H9 (cell line): ENCODE data around the gene RHBDD1. TPM values are rescaled to one million over a fixed set of nuclear protein-coding genes. Genes with fewer than 3 reads are reported as not detected.
A peak's percentile ranks its signal among the peaks of the same experiment; 100 is the strongest.

ENCODE experiments used
- DNase-seq: peaks from one replicate; pipeline ENCODE4 v3.0.0-alpha.2; 2017
- H2AFZ ChIP-seq: one replicate; pipeline ENCODE4 v1.6.1; 2013; ENCODE audit warnings: mild to moderate bottlenecking, low read length, control low read depth, moderate library complexity
- H2AK5ac ChIP-seq: 2 replicates; pipeline ENCODE4 v1.6.1; 2013; ENCODE audit warnings: low read length, control low read depth, mixed read lengths; ENCODE audit not compliant: insufficient read length
- H2BK120ac ChIP-seq: one replicate; pipeline ENCODE4 v1.6.1; 2013; ENCODE audit warnings: low read depth, mild to moderate bottlenecking, low read length, control low read depth, inconsistent platforms; ENCODE audit not compliant: poor library complexity, severe bottlenecking
- H2BK12ac ChIP-seq: 2 replicates; pipeline ENCODE4 v1.6.1; 2013; ENCODE audit warnings: low read length, control low read depth, mixed read lengths, low read depth; ENCODE audit not compliant: insufficient read length
- H2BK15ac ChIP-seq: 2 replicates; pipeline ENCODE4 v1.6.1; 2013; ENCODE audit warnings: low read depth, low read length, control low read depth
- H2BK20ac ChIP-seq: one replicate; pipeline ENCODE4 v1.6.1; 2013; ENCODE audit warnings: low read depth, mild to moderate bottlenecking, low read length, control low read depth, inconsistent platforms; ENCODE audit not compliant: poor library complexity, severe bottlenecking
- H2BK5ac ChIP-seq: 2 replicates; pipeline ENCODE4 v1.6.1; 2013; ENCODE audit warnings: low read length, control low read depth, mixed read lengths; ENCODE audit not compliant: insufficient read length
- H3K14ac ChIP-seq: 2 replicates; pipeline ENCODE4 v1.6.1; 2013; ENCODE audit warnings: low read length, control low read depth; ENCODE audit not compliant: insufficient read depth
- H3K18ac ChIP-seq: 2 replicates; pipeline ENCODE4 v1.6.1; 2013; ENCODE audit warnings: low read depth, mild to moderate bottlenecking, mixed read lengths, low read length, control low read depth; ENCODE audit not compliant: insufficient read length
- H3K23ac ChIP-seq: 2 replicates; pipeline ENCODE4 v1.6.1; 2013; ENCODE audit warnings: low read length, control low read depth, mixed read lengths, low read depth; ENCODE audit not compliant: insufficient read length
- H3K23me2 ChIP-seq: 2 replicates; pipeline ENCODE4 v1.6.1; 2013; ENCODE audit warnings: low read depth, mild to moderate bottlenecking, mixed read lengths, low read length, control low read depth; ENCODE audit not compliant: insufficient read length, poor library complexity, severe bottlenecking
- H3K27ac ChIP-seq: 2 replicates; pipeline ENCODE4 v1.5.1; 2013; ENCODE audit warnings: low read length, control low read depth, mixed read lengths, low read depth; ENCODE audit not compliant: insufficient read length
- H3K27me3 ChIP-seq: 2 replicates; pipeline ENCODE4 v1.6.1; 2013; ENCODE audit warnings: low read length, control low read depth, inconsistent platforms; ENCODE audit not compliant: insufficient read depth
- H3K4ac ChIP-seq: 2 replicates; pipeline ENCODE4 v1.6.1; 2013; ENCODE audit warnings: low read depth, mild to moderate bottlenecking, control low read depth, inconsistent platforms, low read length, moderate library complexity
- H3K4me1 ChIP-seq: 2 replicates; pipeline ENCODE4 v1.6.1; 2013; ENCODE audit warnings: low read length, control low read depth, inconsistent platforms; ENCODE audit not compliant: insufficient read depth
- H3K4me2 ChIP-seq: 2 replicates; pipeline ENCODE4 v1.6.1; 2013; ENCODE audit warnings: low read length, control low read depth, mixed read lengths; ENCODE audit not compliant: insufficient read length, insufficient read depth
- H3K56ac ChIP-seq: 2 replicates; pipeline ENCODE4 v1.6.1; 2013; ENCODE audit warnings: low read depth, mild to moderate bottlenecking, mixed read lengths, low read length, control low read depth; ENCODE audit not compliant: insufficient read length
- H3K79me1 ChIP-seq: 2 replicates; pipeline ENCODE4 v1.6.1; 2013; ENCODE audit warnings: low read depth, mild to moderate bottlenecking, moderate library complexity, low read length, control low read depth, inconsistent platforms; ENCODE audit not compliant: insufficient read depth, poor library complexity, severe bottlenecking
- H3K79me2 ChIP-seq: 2 replicates; pipeline ENCODE4 v1.6.1; 2013; ENCODE audit warnings: low read length, control low read depth, inconsistent platforms; ENCODE audit not compliant: insufficient read depth
- H3K9ac ChIP-seq: 2 replicates; pipeline ENCODE4 v1.6.1; 2013; ENCODE audit warnings: low read length, control low read depth, mixed read lengths; ENCODE audit not compliant: insufficient read length; ENCODE audit errors: extremely low read depth
- H3K9me3 ChIP-seq: one replicate; pipeline ENCODE4 v1.6.1; 2013; ENCODE audit warnings: low read depth, low read length, inconsistent platforms; ENCODE audit not compliant: control insufficient read depth
- H3T11ph ChIP-seq: one replicate; pipeline ENCODE4 v1.6.1; 2013; ENCODE audit warnings: mild to moderate bottlenecking, low read length, control low read depth, inconsistent platforms
- H4K20me1 ChIP-seq: one replicate; pipeline ENCODE4 v1.6.1; 2013; ENCODE audit not compliant: control insufficient read depth, insufficient read length, insufficient read depth
- H4K5ac ChIP-seq: 2 replicates; pipeline ENCODE4 v1.6.1; 2013; ENCODE audit warnings: low read depth, mild to moderate bottlenecking, mixed read lengths, low read length, control low read depth; ENCODE audit not compliant: insufficient read length
- H4K8ac ChIP-seq: replicated peaks from 2 replicates; pipeline ENCODE4 v1.6.1; 2013; ENCODE audit warnings: low read length, control low read depth, mixed read lengths, low read depth; ENCODE audit not compliant: insufficient read length
- H4K91ac ChIP-seq: 2 replicates; pipeline ENCODE4 v1.6.1; 2013; ENCODE audit warnings: low read depth, mild to moderate bottlenecking, moderate library complexity, mixed read lengths, low read length, control low read depth; ENCODE audit not compliant: insufficient read length
- H3K27ac Mint-ChIP-seq, 3 experiments: 2 replicates in 2 of 3; 3 replicates in 1 of 3; pipeline ENCODE4 v1.8.0; 2020 to 2021; ENCODE audit warnings: mixed read lengths in 3 of 3, mild to moderate bottlenecking in 1 of 3, moderate library complexity in 1 of 3
- H3K27me3 Mint-ChIP-seq: 2 replicates; pipeline ENCODE4 v1.8.0; 2021; ENCODE audit warnings: low read depth, mild to moderate bottlenecking, moderate library complexity, mixed read lengths
- H3K36me3 Mint-ChIP-seq, 3 experiments: 2 replicates in 2 of 3; 3 replicates in 1 of 3; pipeline ENCODE4 v1.8.0; 2020 to 2021; ENCODE audit warnings: low read depth in 3 of 3, mixed read lengths in 3 of 3; ENCODE audit not compliant: insufficient read depth in 1 of 3
- H3K4me1 Mint-ChIP-seq, 2 experiments: 2 replicates each; pipeline ENCODE4 v1.8.0; 2020; ENCODE audit warnings: mixed read lengths in 2 of 2
- H3K4me3 Mint-ChIP-seq, 2 experiments: 2 replicates in 1 of 2; 3 replicates in 1 of 2; pipeline ENCODE4 v1.8.0; 2020 to 2021; ENCODE audit warnings: mild to moderate bottlenecking in 2 of 2, mixed read lengths in 2 of 2, moderate library complexity in 1 of 2
- H3K9me3 Mint-ChIP-seq, 2 experiments: 2 replicates in 1 of 2; 3 replicates in 1 of 2; pipeline ENCODE4 v1.8.0; 2020; ENCODE audit warnings: mild to moderate bottlenecking in 2 of 2, mixed read lengths in 2 of 2, moderate library complexity in 1 of 2
- WGBS: extraction: QIAGEN DNeasy Blood & Tissue Kit; methylation state at CpG from one replicate; pipeline ENCODE4 v1.1.7; 2013; ENCODE audit warnings: missing lambda C conversion rate, low lambda C conversion rate, mixed read lengths; ENCODE audit not compliant: insufficient read length; ENCODE audit errors: extremely low coverage; 5-methylcytosine and 5-hydroxymethylcytosine counted together
- total RNA-seq: library from RNA; stranded (reverse); gene quantifications from 2 replicates; pipeline ENCODE4 v1.2.1, GENCODE V29; 2021
- TF ChIP-seq, protein P1 (sequence below): fragments of 200-600 bp; sonication (generic); conservative IDR thresholded peaks from 3 replicates; pipeline ENCODE4 v1.8.0; 2021; ENCODE audit warnings: antibody characterized with exemption, mild to moderate bottlenecking

The RHBDD1 gene
- total RNA-seq, 1 experiment from 2014 or later: 24.9 TPM

DNA sequence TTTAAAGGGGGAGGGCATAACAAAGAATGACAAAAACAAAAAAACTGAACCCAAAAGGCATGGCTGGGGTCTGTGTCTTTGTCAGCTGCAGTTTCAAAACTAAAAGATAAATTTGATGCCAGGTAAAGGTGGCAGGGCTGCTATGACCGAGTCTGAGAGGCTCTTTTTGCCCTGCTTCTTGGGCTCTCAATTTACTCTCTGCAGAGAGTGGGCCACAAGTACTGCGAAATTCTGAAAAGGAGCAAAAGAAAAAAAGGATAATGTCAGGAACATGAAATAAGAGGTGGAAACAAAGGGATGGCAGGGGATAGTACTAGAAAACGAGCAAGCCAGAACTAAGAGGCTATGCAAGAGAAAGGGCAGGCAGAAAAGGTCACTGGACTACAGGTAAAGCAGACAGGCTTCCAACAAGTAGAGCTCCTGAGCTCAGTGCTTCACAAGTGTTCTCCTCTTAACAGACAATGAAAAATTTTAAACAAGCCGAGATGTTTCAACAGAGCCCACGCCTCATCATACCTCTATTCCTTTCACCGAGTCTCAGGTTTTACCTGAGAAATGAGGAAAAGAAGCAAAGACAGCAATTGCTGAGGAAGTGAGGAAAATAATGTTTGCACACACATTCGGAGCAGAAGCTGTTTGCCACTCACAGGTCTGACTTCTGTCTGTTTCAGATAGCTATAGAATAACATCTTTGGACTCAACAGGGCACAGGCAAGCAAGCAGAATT is 43.5 kb upstream of the RHBDD1 start:
- Histone ChIP-seq H3K79me1 (peaks cover 5% of the 10 kb centered on the region), H3K79me2 (peaks cover 8% of the 10 kb centered on the region; the same call in 1 of the 2 replicates), H2BK20ac (no peak overlapping the region), H3K18ac (no peak overlapping the region), H3K27ac (peak overlapping the region; percentile 84), H2AFZ (no peak overlapping the region), H3K56ac (no peak overlapping the region), H3K4ac (no peak overlapping the region), H2BK5ac (no peak overlapping the region), H3K14ac (no peak overlapping the region), H4K8ac (no peak overlapping the region), H2BK12ac (no peak overlapping the region), H3K23me2 (peaks cover 13% of the 10 kb centered on the region), H3T11ph (no peak overlapping the region), H3K4me1 (peaks cover 2% of the 10 kb centered on the region; the same call in 1 of the 2 replicates), H3K4me2 (peak overlapping the region; percentile 92), H4K20me1 (no peaks in the 10 kb centered on the region), H3K23ac (no peak overlapping the region), H3K27me3 (no peaks in the 10 kb centered on the region), H2BK120ac (peak overlapping the region; percentile 10), H3K9me3 (no peaks in the 10 kb centered on the region), H2BK15ac (no peak overlapping the region), H4K91ac (no peak overlapping the region), H2AK5ac (no peak overlapping the region), H4K5ac (no peak overlapping the region), H3K9ac (peak overlapping the region; percentile 61)
- no peak for DNase-seq
- TF ChIP-seq, protein P1, sequence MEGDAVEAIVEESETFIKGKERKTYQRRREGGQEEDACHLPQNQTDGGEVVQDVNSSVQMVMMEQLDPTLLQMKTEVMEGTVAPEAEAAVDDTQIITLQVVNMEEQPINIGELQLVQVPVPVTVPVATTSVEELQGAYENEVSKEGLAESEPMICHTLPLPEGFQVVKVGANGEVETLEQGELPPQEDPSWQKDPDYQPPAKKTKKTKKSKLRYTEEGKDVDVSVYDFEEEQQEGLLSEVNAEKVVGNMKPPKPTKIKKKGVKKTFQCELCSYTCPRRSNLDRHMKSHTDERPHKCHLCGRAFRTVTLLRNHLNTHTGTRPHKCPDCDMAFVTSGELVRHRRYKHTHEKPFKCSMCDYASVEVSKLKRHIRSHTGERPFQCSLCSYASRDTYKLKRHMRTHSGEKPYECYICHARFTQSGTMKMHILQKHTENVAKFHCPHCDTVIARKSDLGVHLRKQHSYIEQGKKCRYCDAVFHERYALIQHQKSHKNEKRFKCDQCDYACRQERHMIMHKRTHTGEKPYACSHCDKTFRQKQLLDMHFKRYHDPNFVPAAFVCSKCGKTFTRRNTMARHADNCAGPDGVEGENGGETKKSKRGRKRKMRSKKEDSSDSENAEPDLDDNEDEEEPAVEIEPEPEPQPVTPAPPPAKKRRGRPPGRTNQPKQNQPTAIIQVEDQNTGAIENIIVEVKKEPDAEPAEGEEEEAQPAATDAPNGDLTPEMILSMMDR: no peak
- Mint-ChIP-seq H3K9me3 (peaks cover 0 to 2% of the 10 kb centered on the region in 2 experiments; a peak in 3 of 5 replicates), H3K27ac (peak overlapping the region; percentile 92 to 98 (median 97)), H3K4me1 (peaks cover 39 to 53% of the 10 kb centered on the region in 2 experiments), H3K36me3 (peaks cover 19 to 29% (median 25%) of the 10 kb centered on the region in 3 experiments), H3K4me3 (peak overlapping the region; percentile 65 to 84), H3K27me3 (peaks cover 1% of the 10 kb centered on the region; the same call in 1 of the 2 replicates)
- no CpG with 5 or more reads among the region's 7 CpGs for WGBS
